B cell (primary cell): ENCODE results near the gene CH25H. TPM values are rescaled to one million over a fixed set of nuclear protein-coding genes. Genes with fewer than 3 reads are reported as not detected.

Experiments
- ATAC-seq: fragments of 200-7000 bp; cut with Tn5 transposase; one replicate; pipeline ENCODE4 v1.10.0; 2021; ENCODE audit warnings: low read depth, mild to moderate bottlenecking, moderate number of reproducible peaks, moderate library complexity
- CTCF ChIA-PET: fragments of 350-600 bp; sonication (Branson Sonifier 250); formaldehyde crosslinking; loops from one replicate; lab custom pipeline; 2021; ENCODE audit warnings: antibody characterized with exemption, inconsistent platforms; lab: Charles Lee
- POLR2A ChIA-PET: fragments of 350-600 bp; sonication (Branson Sonifier 250); formaldehyde crosslinking; loops from one replicate; lab custom pipeline; 2021; ENCODE audit warnings: antibody characterized with exemption; lab: Charles Lee
- DNase-seq: peaks from one replicate; pipeline ENCODE4 v3.0.0; 2013
- H2AFZ ChIP-seq: 2 replicates; pipeline ENCODE4 v1.6.1; 2012; ENCODE audit warnings: mild to moderate bottlenecking, low read depth, low read length; ENCODE audit not compliant: insufficient read depth, poor library complexity, severe bottlenecking
- H3K27ac ChIP-seq, 2 donors: 1 replicate in 1 of 2; 2 replicates in 1 of 2; pipeline ENCODE4 v1.5.1; 2012 to 2013; ENCODE audit warnings: low read length in 2 of 2, mild to moderate bottlenecking in 2 of 2, moderate library complexity in 1 of 2
- H3K27me3 ChIP-seq, 4 experiments: fragments of 200-600 bp in 1 of 4; sonication (generic) in 1 of 4; replicated peaks in 1 of 4; 1 replicate in 2 of 4; 2 replicates in 2 of 4; pipeline versions ENCODE4 v1.6.1 to v1.7.0; 2013 to 2016; ENCODE audit warnings: low read length in 3 of 4, mild to moderate bottlenecking in 2 of 4, mixed read lengths in 1 of 4, moderate library complexity in 1 of 4; ENCODE audit not compliant: insufficient read depth in 4 of 4, control insufficient read depth in 3 of 4; ENCODE audit errors: control extremely low read depth in 1 of 4
- H3K36me3 ChIP-seq, 2 experiments: replicated peaks in 1 of 2; 1 replicate in 1 of 2; 2 replicates in 1 of 2; pipeline versions ENCODE4 v1.6.1 to v1.7.1; 2013; ENCODE audit warnings: low read length in 1 of 2; ENCODE audit not compliant: insufficient read depth in 2 of 2, control insufficient read depth in 1 of 2; ENCODE audit errors: control extremely low read depth in 1 of 2, extremely low read depth in 1 of 2
- H3K4me1 ChIP-seq, 2 donors: fragments of 200-600 bp in 1 of 2; sonication (generic) in 1 of 2; 1 replicate in 1 of 2; 2 replicates in 1 of 2; pipeline versions ENCODE4 v1.5.1 to v1.6.1; 2013 to 2017; ENCODE audit warnings: low read length in 2 of 2; ENCODE audit not compliant: control insufficient read depth in 2 of 2, insufficient read depth in 2 of 2
- H3K4me2 ChIP-seq: replicated peaks from 2 replicates; pipeline ENCODE3; 2012; ENCODE audit warnings: mild to moderate bottlenecking, low read depth, low read length; ENCODE audit not compliant: poor library complexity, severe bottlenecking
- H3K4me3 ChIP-seq, 5 experiments: fragments of 200-600 bp in 1 of 5; sonication (generic) in 1 of 5; 1 replicate in 3 of 5; 2 replicates in 2 of 5; pipeline versions ENCODE4 v1.5.1 to v1.7.0; 2011 to 2016; ENCODE audit warnings: low read length in 4 of 5, mild to moderate bottlenecking in 4 of 5, low read depth in 2 of 5, control low read depth in 1 of 5, moderate library complexity in 1 of 5; ENCODE audit not compliant: insufficient read depth in 1 of 5; ENCODE audit errors: control extremely low read depth in 1 of 5, extremely low read depth in 1 of 5
- H3K79me2 ChIP-seq: fragments of 200-600 bp; sonication (generic); one replicate; pipeline ENCODE4 v1.6.0; 2016; ENCODE audit warnings: low read length; ENCODE audit not compliant: control insufficient read depth, insufficient read depth
- H3K9ac ChIP-seq: fragments of 200-600 bp; sonication (generic); 2 replicates; pipeline ENCODE4 v1.6.1; 2017; ENCODE audit warnings: mild to moderate bottlenecking, low read length, moderate library complexity
- H3K9me3 ChIP-seq, 3 donors: one replicate each; pipeline versions ENCODE4 v1.6.1 to v1.7.1; 2013; ENCODE audit warnings: low read length in 2 of 3; ENCODE audit not compliant: control insufficient read depth in 2 of 3, insufficient read depth in 1 of 3; ENCODE audit errors: control extremely low read depth in 1 of 3
- H4K20me1 ChIP-seq: 2 replicates; pipeline ENCODE4 v1.6.0; 2012; ENCODE audit warnings: mild to moderate bottlenecking, low read length; ENCODE audit not compliant: insufficient read depth, control insufficient read depth, poor library complexity, severe bottlenecking
- H3K27ac Mint-ChIP-seq: one replicate; pipeline ENCODE4 v1.8.0; 2021; ENCODE audit warnings: mixed read lengths
- H3K27me3 Mint-ChIP-seq: one replicate; pipeline ENCODE4 v1.8.0; 2021; ENCODE audit warnings: mixed read lengths
- H3K4me1 Mint-ChIP-seq: one replicate; pipeline ENCODE4 v1.8.0; 2021; ENCODE audit warnings: mixed read lengths
- H3K4me3 Mint-ChIP-seq: one replicate; pipeline ENCODE4 v1.8.0; 2021; ENCODE audit warnings: mixed read lengths
- H3K9me3 Mint-ChIP-seq: one replicate; pipeline ENCODE4 v1.8.0; 2022; ENCODE audit warnings: mixed read lengths; ENCODE audit not compliant: insufficient read depth
- EZH2 ChIP-seq: IDR thresholded peaks from 2 replicates; pipeline ENCODE4 v1.6.1; 2012; ENCODE audit warnings: borderline replicate concordance, low read depth, mild to moderate bottlenecking, moderate library complexity, low read length; ENCODE audit not compliant: insufficient read depth, poor library complexity, severe bottlenecking
- WGBS: methylation state at CpG from one replicate; pipeline ENCODE4 v1.1.5; 2013; ENCODE audit warnings: missing lambda C conversion rate; ENCODE audit not compliant: insufficient coverage; 5-methylcytosine and 5-hydroxymethylcytosine counted together
- intact Hi-C: fragments of 100-400 bp; cut with micrococcal nuclease; formaldehyde crosslinking; loops from one replicate; pipeline ENCODE4 v1.10.0; 2022
- polyA plus RNA-seq: library from polyadenylated mRNA; depleted of rRNA; stranded (reverse); fragments of >200 nt; gene quantifications from 2 replicates; pipeline ENCODE4 v1.2.3, GENCODE V29; 2012
- total RNA-seq, 2 donors: library from RNA; stranded (reverse); fragments of 120-200 nt in 1 of 2; gene quantifications; 1 replicate in 1 of 2; 2 replicates in 1 of 2; pipeline versions ENCODE4 v1.2.3 to v1.2.4, GENCODE V29; 2013 to 2022
- TF ChIP-seq, protein P1 (sequence below): fragments of 200-600 bp; IDR thresholded peaks from one replicate; pipeline ENCODE4 v1.8.0; 2022; ENCODE audit warnings: antibody characterized with exemption, mild to moderate bottlenecking

CH25H gene
- total and polyA plus RNA-seq, 2 donors (not counting 1 experiment from before 2014, with no cell fraction given): not detected

GRCh38 chr10:89167915-89168314, 39.2 kb downstream of the CH25H start:
- Histone ChIP-seq H3K4me3 (no peak overlapping the region), H3K27ac (no peak overlapping the region), H3K27me3 (peaks cover 0 to 3% (median 0%) of the 10 kb centered on the region in 4 experiments), H3K4me2 (no peak overlapping the region), H4K20me1 (no peaks in the 10 kb centered on the region), H3K4me1 (peaks cover 12 to 14% of the 10 kb centered on the region in 2 donors), H3K9me3 (no peaks in the 10 kb centered on the region), H3K9ac (no peak overlapping the region), H3K79me2 (no peaks in the 10 kb centered on the region), H3K36me3 (no peaks in the 10 kb centered on the region), H2AFZ (no peak overlapping the region)
- ATAC-seq (no peak), DNase-seq (no peak)
- intact Hi-C loops: no loop called here
- no peak for TF ChIP-seq EZH2
- TF ChIP-seq, protein P1, sequence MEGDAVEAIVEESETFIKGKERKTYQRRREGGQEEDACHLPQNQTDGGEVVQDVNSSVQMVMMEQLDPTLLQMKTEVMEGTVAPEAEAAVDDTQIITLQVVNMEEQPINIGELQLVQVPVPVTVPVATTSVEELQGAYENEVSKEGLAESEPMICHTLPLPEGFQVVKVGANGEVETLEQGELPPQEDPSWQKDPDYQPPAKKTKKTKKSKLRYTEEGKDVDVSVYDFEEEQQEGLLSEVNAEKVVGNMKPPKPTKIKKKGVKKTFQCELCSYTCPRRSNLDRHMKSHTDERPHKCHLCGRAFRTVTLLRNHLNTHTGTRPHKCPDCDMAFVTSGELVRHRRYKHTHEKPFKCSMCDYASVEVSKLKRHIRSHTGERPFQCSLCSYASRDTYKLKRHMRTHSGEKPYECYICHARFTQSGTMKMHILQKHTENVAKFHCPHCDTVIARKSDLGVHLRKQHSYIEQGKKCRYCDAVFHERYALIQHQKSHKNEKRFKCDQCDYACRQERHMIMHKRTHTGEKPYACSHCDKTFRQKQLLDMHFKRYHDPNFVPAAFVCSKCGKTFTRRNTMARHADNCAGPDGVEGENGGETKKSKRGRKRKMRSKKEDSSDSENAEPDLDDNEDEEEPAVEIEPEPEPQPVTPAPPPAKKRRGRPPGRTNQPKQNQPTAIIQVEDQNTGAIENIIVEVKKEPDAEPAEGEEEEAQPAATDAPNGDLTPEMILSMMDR: no peak
- Mint-ChIP-seq H3K27ac (no peak overlapping the region), H3K9me3 (no peaks in the 10 kb centered on the region), H3K4me1 (peaks cover 15% of the 10 kb centered on the region), H3K4me3 (no peak overlapping the region), H3K27me3 (peaks cover 34% of the 10 kb centered on the region)
- ChIA-PET CTCF (no interaction called here), POLR2A (no interaction called here)

GRCh38 chr10:89165923-89166322, 41.2 kb downstream of the CH25H start:
- H3K36me3 ChIP-seq: no peaks in the 10 kb centered on the region
- H3K27me3 Mint-ChIP-seq: peaks cover 19% of the 10 kb centered on the region
- WGBS: 84% methylated on average over 3 of the region's 4 CpGs
- intact Hi-C loops: no loop called here
- no peak overlapping the region for H2AFZ ChIP-seq
- TF ChIP-seq, protein P1: no peak
- no peak for TF ChIP-seq EZH2
- no peaks in the 10 kb centered on the region for H3K27me3 ChIP-seq
- H3K9me3 Mint-ChIP-seq: no peaks in the 10 kb centered on the region
- H3K27ac Mint-ChIP-seq: no peak overlapping the region
- ATAC-seq: no peak
- no peaks in the 10 kb centered on the region for H3K9me3 ChIP-seq
- no peak overlapping the region for H3K4me3 Mint-ChIP-seq
- DNase-seq: no peak
- CTCF ChIA-PET: no interaction called here
- H3K4me1 ChIP-seq: peaks cover 12 to 14% of the 10 kb centered on the region in 2 donors
- H3K4me3 ChIP-seq: no peak overlapping the region
- H3K79me2 ChIP-seq: no peaks in the 10 kb centered on the region
- POLR2A ChIA-PET: no interaction called here
- H4K20me1 ChIP-seq: no peaks in the 10 kb centered on the region
- H3K27ac ChIP-seq: no peak overlapping the region
- no peak overlapping the region for H3K9ac ChIP-seq
- H3K4me2 ChIP-seq: no peak overlapping the region
- peaks cover 15% of the 10 kb centered on the region for H3K4me1 Mint-ChIP-seq
